SW 1271 (cell line): ENCODE measurements around the gene UNC5A.
A peak's percentile ranks its signal among the peaks of the same experiment; 100 is the strongest.
"Not testable (repeated sequence)": the region's sequence is repeated elsewhere in the genome, so short reads cannot be mapped to it uniquely, and the experiment has no call there.

Experiments
- DNase-seq, 2 experiments: peaks; one replicate each; lab custom pipeline; 2025; lab: John Stamatoyannopoulos, UW

The UNC5A gene

DNA sequence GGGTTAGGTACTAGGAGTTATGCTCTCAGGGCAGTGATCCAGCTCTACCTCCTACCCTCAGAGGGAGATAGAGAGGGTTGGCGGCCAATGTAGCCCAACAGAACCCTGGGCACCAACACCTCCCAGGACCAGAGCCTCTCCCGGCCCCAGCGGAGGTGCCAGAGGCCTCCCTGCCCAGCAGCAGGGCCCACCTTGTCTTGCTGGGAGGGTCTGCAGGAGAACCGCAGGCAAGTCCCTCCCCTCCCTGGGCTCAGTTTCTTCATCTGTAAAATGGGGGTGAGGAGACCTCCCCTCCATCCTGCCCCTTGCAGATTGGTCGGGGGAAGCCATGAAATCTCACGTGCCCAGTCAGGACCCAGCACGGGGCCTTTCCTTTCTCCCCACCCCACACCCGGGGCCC lies 54.4 kb downstream of the UNC5A start:
- no peak for DNase-seq

DNA sequence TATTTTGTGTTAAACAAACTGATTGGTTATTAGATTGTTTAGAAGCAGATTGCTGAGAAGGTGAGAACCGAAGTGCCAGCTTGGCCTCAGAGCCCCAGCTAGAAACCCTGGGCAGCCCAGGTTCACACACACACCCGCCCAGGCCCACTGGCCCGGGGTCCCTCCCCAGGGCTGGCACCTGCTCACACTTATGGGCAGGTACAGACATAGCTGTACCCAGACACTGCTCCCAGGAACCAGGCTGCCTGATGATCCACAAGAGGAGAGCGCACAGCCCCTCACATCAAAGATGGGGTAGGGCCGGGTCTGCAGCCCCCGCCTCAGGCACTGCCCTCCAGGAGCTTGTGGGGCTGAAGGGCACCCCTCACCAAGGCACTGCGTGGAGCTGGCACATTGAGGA lies 55.6 kb downstream of the UNC5A start:
- no peak for DNase-seq

DNA sequence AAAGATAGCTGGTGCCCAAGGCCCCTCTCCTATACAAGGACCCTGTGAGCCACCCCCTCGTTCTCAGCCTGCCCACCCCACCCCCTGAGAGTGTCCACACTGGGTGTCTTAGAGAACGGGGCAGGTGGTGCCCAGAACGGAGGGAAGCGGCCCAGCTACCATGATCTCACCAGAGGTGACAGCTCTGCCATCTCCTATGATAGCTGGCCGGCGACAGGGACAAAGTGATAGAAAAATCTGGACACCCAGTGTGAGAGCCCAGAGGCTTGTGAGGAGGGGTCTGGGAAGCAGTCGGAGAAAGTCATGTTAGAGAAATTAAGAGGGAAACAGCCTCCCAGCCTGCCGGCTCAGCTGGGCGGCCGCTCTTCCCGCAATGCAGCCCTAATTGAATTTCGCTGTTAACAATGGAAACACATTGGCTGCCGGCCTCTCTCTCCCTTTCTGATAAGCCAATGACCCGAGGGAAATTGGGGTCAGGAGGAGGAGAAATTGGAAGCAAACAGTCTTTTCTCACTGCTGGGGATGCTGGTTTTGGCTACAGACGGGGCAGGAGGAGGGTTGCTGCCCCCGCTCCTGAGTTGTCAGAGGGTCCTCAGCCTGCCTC lies 56.5 kb downstream of the UNC5A start:
- no peak for DNase-seq

DNA sequence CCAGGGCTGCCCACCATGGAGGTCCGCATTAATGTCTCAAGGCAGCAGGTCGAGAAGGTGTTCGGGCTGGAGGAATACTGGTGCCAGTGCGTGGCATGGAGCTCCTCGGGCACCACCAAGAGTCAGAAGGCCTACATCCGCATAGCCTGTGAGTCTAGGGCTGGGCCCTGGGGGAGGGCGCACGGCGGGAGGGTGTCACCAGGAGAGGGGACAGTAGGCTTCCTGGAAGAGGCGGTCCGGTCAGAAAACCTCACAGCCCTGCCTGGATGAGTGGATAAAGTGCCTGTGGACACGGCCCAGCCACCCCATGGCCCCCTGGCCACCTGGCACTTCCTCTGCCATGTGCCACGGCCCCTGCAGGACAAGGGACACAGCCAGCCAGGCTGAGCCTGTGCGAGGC lies 57.8 kb downstream of the UNC5A start:
- no peak for DNase-seq

DNA sequence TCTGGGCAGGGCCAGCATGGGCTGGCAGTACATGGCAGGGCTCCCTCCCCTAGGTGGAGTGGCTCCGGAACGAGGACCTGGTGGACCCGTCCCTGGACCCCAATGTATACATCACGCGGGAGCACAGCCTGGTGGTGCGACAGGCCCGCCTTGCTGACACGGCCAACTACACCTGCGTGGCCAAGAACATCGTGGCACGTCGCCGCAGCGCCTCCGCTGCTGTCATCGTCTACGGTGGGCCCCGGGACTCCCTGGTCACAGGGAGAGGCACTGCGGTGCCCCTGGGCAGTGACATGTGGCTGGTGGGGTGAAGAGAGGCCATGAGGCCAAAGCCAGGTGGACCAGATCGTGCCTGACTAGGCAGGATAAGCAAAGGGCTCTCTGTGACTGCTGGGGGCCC lies 58.4 kb downstream of the UNC5A start:
- DNase-seq: no peak

DNA sequence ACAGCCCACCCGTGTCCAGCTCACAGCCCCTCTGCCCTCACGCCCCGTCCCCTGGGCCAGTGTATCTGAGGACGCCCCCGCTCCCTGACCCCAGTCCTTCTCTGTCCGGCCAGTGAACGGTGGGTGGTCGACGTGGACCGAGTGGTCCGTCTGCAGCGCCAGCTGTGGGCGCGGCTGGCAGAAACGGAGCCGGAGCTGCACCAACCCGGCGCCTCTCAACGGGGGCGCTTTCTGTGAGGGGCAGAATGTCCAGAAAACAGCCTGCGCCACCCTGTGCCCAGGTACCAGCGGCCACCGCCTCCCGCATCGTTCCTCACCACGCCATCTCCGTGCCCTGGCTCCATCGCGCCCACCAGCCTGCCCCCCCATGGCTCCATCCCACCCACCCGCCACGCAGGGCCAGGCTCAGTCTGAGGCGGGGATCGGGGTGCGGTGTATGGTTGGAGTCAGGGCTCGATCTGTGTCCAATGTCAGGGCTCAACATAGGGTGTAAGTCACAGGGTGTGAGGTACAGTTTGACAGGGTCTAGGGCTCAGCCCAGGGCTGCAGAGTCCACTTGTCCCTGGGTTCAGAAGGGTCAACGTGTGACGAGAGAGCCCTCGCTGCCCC lies 59.2 kb downstream of the UNC5A start:
- DNase-seq: no peak

DNA sequence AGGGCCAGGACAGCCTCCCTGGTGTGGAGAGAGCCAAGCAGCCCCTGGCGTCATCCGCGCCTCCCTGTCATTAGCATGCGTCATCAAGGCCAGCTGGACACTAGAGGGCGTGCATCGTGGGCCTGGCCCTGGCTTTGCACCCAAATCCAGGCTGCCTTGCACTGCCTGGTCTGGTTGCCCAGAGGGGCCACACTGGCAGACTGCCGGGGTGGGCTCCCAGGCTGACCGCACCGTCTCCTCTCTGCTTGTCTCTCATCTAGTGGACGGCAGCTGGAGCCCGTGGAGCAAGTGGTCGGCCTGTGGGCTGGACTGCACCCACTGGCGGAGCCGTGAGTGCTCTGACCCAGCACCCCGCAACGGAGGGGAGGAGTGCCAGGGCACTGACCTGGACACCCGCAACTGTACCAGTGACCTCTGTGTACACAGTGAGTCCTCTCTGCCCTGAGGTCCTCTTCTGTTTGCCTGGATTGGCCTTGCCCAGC lies 59.8 kb downstream of the UNC5A start:
- peak in 1 of 2 experiments; percentile 29 for DNase-seq

DNA sequence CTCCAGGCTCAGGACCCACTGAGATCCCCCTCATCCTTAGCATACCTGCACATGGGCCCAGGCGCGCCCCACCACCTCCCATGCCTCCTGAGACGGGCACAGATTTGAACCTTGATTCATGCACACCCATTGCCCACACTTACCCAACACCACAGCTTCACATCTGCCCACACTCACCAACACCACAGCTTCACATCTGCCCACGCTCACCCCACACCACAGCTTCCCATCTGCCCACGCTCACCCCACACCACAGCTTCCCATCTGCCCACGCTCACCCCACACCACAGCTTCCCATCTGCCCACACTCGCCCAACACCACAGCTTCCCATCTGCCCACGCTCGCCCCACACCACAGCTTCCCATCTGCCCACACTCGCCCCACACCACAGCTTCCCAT lies 60.3 kb downstream of the UNC5A start:
- not testable (repeated sequence) for DNase-seq

DNA sequence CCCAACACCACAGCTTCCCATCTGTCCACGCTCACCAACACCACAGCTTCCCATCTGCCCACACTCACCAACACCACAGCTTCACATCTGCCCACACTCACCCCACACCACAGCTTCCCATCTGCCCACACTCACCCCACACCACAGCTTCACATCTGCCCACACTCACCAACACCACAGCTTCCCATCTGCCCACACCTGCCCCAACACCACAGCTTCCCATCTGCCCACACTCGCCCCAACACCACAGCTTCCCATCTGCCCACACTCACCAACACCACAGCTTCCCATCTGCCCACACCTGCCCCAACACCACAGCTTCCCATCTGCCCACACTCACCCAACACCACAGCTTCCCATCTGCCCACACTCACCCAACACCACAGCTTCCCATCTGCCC lies 62.2 kb downstream of the UNC5A start:
- DNase-seq: not testable (repeated sequence)

DNA sequence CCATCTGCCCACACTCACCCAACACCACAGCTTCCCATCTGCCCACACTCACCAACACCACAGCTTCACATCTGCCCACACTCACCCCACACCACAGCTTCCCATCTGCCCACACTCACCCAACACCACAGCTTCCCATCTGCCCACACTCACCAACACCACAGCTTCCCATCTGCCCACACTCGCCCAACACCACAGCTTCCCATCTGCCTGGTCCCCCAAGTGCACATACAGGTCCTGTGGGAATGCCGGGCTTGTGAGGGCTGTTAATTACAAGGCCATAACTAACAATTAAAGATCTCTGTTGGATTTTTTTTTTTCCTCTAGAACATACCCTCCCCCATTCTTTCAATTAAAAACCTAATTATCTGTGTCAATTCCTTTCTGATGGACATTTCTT lies 62.7 kb downstream of the UNC5A start:
- DNase-seq: not testable (repeated sequence)

DNA sequence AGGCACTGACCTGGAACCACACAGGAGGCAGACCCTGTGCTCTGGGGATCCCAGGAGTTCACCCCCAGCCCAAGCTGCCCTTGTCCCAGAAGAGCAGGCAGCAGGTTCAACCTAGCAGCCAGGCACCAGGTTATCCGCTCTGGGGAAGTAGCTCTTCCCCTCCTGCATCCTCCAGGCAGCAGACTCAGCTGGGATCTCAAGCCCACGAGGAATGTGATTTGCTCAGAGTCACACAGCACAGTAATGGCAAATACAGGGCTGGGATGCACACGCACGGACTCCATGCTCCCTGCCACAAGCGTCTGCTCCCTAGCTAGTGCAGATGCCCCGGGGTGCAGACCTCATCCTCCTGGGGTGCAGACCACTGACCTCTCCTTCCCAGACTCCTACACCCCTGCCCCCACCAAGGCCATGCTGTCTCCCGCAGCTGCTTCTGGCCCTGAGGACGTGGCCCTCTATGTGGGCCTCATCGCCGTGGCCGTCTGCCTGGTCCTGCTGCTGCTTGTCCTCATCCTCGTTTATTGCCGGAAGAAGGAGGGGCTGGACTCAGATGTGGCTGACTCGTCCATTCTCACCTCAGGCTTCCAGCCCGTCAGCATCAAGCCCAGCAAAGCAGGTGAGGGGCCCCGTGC lies 63.3 kb downstream of the UNC5A start:
- no peak for DNase-seq

DNA sequence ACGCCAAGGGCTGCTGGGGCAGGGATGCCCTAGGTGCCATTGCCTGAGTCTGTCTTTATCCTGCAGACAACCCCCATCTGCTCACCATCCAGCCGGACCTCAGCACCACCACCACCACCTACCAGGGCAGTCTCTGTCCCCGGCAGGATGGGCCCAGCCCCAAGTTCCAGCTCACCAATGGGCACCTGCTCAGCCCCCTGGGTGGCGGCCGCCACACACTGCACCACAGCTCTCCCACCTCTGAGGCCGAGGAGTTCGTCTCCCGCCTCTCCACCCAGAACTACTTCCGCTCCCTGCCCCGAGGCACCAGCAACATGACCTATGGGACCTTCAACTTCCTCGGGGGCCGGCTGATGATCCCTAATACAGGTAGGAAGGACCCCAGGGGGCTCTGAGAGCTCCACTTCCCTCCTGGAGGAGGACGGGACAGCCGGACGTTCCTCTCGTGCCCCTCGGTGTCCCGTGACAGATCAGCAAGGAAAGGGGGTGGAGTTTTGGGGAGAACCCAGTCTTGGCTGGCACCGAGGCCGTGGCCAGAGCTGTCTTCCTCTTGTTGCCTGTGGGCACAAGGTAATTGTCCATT lies 63.9 kb downstream of the UNC5A start:
- DNase-seq: no peak

DNA sequence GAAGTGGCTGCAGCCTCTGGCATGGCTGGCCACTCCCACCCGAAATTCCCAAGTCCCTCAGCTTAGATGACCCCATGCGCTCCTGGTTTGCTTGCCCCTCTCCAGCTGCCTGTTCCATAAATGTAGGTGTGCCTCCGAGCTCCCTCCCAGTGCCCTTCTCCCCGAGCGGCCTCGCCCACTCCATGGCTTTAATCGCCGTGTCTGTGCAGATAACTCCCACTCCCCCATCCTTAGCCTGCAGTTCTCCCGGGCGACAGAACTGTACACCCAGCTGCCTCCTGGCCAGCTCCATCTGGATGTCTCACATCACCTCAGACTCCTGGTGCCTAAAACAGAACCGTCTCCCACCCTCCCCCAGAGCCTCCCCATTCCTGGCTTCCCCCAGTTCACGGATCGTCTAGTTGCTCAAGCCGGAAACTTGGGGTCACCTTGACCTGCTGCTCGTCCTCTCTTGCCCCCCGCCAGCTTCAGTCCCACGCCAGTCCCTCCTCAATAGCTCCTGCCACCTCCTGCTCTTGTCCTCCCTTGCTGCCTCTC lies 64.7 kb downstream of the UNC5A start:
- no peak for DNase-seq

DNA sequence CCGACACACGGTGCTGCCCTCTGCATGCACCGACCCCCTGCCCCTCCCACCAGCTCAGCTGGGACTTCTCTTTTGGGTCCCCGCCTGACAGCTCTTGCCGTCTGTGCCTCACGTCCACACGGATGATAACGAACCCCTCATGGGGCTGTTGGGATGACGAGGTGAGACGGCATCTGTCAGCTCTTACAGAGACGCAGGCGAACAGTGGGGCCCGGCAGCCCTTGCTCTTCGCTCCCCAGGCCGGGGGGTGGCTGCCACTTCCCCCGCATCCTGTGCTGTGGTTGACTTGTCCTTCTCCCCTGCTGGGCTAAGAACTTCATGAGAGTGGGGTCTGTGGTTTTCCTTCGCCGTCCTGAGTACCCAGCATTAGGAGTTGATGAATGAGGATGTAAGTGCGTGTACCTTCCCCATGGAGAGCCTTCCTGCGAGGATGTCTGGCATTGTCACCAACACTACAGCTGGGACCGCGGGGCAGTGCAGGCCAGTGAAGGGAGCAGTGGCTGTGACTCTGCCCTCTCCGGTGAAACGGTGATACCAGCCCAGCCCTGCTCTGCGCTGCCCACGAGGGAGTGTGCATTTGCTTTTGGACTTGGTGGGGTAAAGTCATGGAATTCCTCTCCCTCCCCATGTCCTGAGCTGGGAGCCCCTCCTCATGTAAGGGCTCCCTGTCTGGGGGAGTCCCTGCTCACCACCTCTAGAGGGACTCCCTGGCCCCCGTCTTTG lies 65.6 kb downstream of the UNC5A start:
- no peak for DNase-seq

DNA sequence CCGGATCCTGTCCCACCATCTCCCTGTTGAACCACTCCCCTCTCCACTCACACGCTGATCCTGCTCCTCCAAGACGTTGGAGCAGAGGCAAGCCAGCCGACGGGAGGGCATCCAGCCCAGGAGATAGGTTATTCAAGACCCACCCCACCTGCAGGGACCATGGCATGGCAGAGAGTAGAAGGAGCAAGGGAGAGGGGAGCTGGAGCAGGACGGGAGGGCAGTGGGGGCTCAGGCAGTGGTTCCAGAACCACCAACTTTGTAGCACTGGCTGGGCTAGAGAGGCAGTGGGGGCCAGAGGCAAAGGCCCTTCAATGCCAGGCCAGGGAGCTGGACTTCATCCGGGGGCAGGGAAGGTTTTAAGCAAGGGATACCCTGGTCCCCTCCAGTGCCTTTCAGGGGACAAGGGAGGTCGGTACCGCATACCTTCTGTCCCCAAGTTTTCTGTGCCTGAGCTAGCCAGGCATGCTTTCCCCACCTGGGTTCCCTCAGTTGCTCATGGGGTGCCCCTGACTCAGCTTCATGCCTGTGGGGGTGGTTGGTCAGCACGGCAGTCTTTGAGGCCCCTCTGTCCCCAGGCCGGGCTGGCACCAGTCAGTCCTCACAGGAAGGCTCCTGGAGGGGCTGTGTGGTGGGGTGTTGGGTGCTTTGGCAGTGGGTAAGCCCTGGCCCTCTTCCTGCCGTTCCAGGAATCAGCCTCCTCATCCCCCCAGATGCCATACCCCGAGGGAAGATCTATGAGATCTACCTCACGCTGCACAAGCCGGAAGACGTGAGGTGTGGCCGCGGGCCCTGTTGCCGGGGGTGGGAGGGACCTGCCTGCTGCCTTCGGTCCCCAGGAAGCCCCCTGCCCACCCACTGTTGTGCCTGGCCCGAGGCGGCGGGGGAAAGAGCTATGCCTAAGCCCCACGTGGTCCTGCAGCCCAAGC lies 66.4 kb downstream of the UNC5A start:
- DNase-seq: no peak

DNA sequence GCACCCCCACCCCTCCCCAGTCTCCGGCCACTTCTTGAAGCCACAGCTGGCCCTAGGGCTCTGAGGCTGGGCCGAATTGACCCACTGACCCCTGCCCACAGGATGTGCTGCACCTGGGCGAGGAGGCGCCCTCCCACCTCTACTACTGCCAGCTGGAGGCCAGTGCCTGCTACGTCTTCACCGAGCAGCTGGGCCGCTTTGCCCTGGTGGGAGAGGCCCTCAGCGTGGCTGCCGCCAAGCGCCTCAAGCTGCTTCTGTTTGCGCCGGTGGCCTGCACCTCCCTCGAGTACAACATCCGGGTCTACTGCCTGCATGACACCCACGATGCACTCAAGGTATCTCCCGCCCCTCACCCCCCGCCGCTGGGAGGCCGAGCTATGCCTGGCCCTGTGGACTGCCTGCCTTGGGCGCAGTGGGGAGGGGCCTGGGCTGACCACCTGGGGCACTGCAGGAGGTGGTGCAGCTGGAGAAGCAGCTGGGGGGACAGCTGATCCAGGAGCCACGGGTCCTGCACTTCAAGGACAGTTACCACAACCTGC lies 67.5 kb downstream of the UNC5A start:
- DNase-seq: no peak

DNA sequence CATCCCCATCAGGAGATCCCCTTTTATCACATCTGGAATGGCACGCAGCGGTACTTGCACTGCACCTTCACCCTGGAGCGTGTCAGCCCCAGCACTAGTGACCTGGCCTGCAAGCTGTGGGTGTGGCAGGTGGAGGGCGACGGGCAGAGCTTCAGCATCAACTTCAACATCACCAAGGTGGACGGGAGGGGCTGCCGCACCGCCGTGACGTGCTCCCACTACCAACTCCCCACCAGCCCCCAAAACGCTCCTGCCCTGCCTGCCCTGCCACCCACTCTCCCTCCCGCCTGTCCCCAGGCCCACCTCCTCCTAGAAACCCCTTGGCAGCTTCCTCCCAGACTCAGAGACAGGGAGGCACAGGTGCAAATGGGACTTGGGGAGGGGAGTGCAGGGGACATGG lies 68.1 kb downstream of the UNC5A start:
- DNase-seq: no peak

DNA sequence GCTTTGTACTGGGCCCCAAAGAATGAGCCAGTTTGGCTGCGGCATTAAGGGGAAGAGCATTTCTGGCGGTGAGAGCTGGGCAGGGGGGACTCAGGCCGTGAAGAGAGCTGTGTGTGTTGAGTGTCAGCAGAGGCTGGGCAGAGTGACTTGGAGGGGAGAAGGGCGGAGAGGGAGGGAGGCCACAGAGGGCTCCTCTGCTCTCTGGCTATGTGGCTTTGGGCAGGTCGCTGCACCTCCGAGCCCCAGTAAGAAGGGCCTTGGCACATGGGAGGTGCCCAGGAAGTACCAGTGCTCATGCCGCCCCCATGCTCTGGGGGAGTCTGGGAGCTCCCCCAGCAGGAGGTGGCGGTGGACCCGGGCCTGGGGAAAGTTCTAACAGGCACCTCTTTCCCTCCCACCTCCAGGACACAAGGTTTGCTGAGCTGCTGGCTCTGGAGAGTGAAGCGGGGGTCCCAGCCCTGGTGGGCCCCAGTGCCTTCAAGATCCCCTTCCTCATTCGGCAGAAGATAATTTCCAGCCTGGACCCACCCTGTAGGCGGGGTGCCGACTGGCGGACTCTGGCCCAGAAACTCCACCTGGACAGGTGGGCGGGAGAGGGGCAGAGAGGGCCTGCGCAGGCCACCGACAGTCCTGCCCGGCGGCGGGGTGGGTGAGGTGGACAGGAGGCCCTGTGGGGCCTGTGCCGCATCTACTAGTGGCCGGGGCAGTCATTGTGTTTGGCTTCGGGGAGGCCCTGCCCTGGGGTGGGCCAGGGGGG lies 68.7 kb downstream of the UNC5A start:
- DNase-seq: no peak

DNA sequence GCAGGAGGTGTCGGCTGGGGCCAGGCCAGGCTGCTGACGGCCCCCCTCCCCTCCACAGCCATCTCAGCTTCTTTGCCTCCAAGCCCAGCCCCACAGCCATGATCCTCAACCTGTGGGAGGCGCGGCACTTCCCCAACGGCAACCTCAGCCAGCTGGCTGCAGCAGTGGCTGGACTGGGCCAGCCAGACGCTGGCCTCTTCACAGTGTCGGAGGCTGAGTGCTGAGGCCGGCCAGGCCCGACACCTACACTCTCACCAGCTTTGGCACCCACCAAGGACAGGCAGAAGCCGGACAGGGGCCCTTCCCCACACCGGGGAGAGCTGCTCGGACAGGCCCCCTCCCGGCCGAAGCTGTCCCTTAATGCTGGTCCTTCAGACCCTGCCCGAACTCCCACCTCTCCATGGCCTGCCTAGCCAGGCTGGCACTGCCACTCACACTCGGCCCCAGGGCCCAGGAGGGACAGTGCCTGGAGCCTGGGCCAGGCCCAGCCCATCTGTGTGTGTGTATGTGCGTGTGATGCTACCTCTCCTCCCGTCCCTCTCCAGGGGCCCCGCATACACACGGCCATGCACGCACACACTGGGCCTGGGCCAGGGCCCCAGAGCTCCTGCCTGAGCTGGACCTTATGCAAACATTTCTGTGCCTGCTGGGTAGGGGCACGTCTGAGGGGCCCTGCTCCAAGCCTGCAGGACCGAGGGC lies 69.5 kb downstream of the UNC5A start:
- no peak for DNase-seq
